ENCODE results near the gene ZNF536.

The ZNF536 gene

GRCh38 chr19:30570194-30570593 is 198.0 kb downstream of the ZNF536 start:
- DNase-seq: no peak

DNA sequence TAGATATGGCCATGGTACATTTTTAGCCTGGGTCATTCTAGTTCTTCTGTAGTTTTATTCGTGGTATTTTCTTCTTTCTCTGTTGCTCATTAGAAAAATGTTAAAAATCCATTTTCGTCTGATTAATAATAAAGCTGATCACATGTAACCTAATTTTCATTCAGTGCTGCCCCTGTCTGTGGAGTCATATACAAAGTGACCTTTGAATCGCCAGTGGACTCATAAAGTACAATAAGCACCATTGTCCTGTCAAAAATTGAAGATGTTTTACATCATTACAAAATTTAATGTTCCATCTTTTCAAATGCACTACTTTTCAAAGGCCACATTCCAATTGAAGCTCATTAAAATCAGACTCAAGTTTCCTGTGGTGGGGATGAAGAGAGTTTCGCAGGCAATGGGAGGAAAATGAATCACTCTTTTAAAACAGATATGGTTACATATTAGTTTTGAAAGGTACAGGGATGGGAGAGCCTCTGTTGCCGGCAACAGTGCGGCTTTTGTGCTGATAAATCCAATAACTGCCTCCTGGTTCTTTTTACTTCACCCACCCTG is 205.4 kb downstream of the ZNF536 start:
- DNase-seq: no peak

- no peak for DNase-seq
These were observed 207.2 kb downstream of the ZNF536 start for GRCh38 chr19:30579419-30579818.

DNA sequence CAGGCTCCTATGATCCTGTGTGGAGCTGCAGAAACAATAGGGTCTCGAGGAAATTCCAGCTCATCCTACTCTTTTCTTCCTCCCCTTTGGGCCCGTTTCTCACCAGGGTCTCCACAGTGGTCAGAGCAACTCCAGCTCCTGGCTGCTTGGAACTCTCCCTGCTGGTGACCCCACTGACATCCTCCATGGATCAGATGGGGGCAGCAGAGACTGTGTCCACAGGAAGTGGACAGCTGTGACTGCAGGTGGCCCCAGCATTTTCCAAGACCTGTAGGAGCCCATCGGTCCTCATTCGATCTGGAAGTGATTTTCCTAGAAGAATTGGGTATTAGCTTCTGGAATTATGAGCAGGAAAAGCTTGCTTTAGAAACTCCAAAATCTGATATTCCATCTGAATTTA is 208.5 kb downstream of the ZNF536 start:
- DNase-seq: no peak

DNA sequence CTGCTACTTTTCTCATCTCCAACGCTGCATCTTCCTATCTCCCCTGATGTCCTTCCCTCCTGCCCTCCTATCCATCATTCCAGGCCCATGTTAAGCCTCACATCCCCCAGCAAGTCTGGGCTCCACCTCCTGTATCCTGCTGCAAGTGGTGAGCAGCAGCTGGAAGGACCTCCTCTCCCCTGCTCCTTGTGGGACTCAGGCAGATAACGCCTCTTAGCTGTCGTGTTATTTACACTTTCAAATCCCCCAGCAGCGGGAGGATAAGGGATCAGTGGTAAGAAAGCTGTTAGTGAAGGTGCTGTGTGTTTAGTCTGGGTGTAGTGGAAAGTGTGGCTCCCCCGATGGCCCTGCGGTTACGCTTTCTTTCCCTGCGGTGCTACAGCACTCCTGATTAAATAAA is 211.9 kb downstream of the ZNF536 start:
- no peak for DNase-seq

DNA sequence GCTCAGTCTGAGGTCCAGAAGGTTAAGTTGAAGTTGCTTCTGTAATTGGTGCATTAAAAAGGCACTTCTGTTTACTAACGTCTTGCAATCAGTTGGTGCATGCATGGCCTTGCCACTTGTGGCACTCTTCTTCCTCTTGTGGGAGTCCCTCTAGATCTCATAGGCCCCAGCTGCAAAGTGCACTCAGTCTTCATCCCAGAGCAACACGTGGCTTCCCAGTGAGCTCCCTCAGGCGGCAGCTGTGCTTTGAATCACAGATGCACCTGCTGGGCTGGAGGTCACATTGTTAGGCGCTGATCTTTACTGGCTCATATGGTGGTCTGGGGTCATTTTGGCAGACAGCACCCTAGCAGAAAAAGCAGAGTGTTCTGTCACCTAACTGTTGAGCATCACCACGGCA is 215.7 kb downstream of the ZNF536 start:
- DNase-seq: no peak

DNA sequence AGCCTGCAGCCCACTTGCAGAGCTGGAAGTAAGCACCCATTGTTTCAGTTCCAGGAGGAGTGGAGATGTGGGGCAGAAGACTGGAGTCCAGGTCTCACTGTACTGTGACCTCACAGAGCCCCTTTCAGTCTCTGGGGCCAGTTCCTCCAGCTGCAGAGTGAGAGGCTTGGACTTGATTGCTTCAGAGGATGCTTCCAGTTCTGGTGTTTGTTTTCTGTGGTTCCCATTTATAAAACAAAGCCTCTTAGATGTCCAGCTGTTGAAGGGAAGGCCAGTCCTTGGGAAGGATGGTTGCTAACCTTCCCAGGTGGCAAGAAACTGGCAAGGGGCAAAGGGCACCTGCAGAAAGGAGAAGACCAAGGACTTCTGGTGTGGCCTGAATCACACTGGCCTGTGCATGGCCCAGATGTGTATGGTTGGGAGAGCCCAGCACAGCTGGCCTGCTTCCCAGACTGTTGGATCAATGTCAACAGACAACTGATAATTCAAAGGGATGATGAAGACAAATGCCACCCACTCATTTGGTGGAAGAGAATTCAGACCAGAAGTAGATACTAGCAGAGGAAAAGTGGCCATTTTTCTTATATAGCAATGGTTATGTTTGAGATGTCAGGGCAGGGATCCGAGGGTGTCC is 218.5 kb downstream of the ZNF536 start:
- no peak for DNase-seq

DNA sequence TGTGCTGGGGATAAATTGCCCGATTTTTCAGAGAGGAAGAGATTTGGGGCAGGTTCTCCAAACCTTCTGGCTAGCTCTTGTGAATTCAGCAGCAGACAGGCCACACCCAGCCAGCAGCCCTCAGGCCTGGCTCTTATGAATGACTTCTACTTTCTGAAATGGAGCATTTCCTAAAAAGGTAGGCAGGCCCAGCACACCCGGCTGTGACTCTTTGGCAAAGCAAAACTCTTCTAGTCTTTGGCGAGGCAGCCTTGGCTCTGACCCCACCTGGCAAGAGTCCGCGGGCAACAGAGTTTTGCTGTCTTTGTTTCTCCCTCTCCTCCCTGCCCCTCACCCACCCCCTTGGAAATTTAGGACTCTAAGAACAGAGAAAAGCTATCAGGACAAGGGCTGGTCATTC is 221.2 kb downstream of the ZNF536 start:
- DNase-seq: no peak

GRCh38 chr19:30593975-30594745 is 222.0 kb downstream of the ZNF536 start:
- DNase-seq: no peak

- DNase-seq: no peak
These were observed 224.1 kb downstream of the ZNF536 start for GRCh38 chr19:30596268-30596667.

- no peak for DNase-seq
These were observed 224.7 kb downstream of the ZNF536 start for GRCh38 chr19:30596813-30597399.

- no peak for DNase-seq
These were observed 226.5 kb downstream of the ZNF536 start for GRCh38 chr19:30598688-30599087.

DNA sequence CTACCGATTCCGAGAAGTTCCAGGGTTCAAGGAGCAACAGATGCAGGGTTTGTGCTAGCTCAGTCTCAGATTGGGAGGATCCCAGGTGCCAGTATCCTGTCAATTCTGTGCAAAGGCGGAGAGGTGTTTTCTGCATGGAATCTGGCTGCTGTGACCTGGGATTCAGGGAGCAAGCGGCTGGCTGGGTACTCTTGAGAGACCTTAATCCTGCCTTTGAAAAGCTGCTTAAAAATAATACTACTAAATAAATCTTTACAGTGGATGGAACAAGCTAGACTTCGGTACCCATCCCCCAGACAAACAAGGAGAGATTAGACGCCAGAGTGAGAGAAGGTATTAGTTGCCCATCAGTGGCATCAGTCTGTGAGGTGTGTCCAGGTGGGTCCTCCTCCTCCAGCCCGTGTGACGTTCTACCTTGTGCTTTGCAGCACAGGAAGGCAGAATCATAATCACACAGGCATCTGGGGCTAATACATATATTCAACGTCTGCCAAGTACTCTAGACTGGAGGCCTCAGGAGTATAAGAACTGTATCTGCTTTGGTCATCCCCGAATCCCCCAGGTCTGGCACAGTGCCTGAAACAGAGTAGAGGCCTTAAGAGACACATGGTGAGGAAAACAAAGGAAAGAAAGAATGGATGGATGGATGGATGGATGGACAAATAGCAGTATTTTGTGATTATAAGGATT is 230.6 kb downstream of the ZNF536 start:
- DNase-seq: no peak

GRCh38 chr19:30604657-30605056 is 232.5 kb downstream of the ZNF536 start:
- no peak for DNase-seq

DNA sequence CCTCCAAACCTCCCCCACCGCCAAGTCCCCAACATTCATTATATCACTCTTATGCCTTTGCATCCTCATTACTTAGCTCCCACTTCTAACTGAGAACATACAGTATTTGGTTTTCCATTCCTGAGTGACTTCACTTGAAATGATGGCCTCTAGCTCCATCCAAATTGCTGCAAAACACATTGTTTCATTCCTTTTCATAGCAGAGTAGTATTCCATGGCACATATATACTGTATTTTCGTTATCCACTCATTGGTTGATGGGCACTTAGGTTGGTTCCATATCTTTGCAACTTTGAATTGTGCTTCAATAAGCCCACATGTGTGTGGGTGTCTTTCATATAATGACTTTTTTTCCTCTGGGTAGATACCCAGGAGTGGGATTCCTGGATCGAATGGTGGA is 233.1 kb downstream of the ZNF536 start:
- DNase-seq: no peak

GRCh38 chr19:30606114-30607050 is 234.2 kb downstream of the ZNF536 start:
- no peak for DNase-seq
